Erythroblast (primary cell): Measurements from ENCODE around the gene AKR1A1.
"Not testable (repeated sequence)": the region's sequence is repeated elsewhere in the genome, so short reads cannot be mapped to it uniquely, and the experiment has no call there.

ENCODE experiments used
- DNase-seq, 2 experiments: peaks; one replicate each; lab custom pipeline; 2025; lab: John Stamatoyannopoulos, UW
- GATA1 ChIP-seq: IDR thresholded peaks from 2 replicates; pipeline ENCODE4 v1.6.1; 2011; ENCODE audit warnings: low read depth, mild to moderate bottlenecking, control low read depth, low read length, moderate library complexity
- POLR2A ChIP-seq: IDR thresholded peaks from 2 replicates; pipeline ENCODE4 v1.6.1; 2011; ENCODE audit warnings: mild to moderate bottlenecking, low read length

AKR1A1 gene

DNA sequence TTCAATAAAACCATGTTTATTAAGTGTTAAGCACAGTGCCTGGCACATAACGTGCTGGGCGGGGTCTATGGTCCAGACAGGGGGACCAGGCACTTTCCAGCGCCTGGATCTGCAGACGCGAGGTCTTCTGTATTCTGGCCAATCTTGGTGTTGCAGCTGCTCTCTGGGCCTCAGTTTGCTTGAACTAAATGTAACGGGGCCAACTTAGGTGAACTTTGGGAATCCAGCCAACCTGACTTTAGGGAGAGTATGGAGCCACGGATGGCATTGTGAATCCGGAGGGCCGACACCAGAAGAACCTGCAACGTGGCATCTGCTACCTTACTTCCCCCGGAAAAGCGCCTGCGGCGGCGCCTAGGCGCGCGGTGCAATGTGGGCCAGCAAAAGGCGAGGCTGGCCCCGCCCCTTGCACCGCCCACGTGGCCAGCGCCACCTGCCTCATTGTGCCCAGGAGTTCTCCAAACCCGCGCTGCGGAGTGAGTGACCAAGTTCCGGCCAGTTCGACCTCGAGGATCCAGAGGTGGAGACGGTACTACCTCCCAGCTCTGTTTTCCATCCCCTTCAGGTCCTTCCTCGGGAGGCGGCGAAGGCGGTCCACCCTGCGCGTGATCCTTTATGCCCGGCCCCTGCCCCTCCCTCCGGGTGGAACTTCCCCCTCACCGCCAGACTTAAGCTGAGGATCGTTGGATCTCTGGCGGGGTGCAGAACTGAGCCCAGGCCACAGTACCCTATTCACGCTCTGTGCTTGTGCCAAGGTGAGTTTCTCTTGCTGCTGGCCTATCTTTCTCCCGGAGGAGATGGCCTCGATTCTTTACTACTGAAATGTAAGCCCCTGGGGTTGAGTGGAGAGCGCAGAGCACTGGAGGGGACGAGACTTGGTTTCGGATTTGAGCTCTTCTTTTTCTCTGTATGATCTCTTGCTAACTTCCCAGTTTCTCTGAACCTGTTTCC, at the start of gene AKR1A1:
Gene AKR1A1 (plus strand): TSS at position 426 of the 951 bp plus-strand sequence. CDS start 10,969 bp downstream, outside the sequence.
- TF ChIP-seq POLR2A: peak; percentile 87
- no peak for TF ChIP-seq GATA1
- DNase-seq: peak; percentile 86 to 87

DNA sequence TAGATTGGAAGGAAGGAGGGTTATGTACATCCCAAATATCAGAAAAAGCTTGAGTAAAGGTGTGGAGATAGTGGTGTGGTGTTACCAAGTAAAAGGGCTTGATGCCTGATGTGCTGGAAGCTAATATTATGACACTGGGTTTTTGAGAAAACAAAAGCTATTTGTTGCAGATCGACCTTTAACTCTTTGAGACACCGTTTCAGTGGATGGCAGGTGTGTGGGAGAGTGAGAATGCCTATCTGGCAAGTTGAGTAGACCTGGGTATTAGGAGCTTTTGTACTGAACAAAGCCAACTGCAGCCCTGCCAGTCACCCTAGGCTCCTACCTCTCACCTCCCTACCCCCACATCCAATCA, 49.1 kb upstream of the AKR1A1 start:
- TF ChIP-seq POLR2A (no peak), GATA1 (no peak)
- DNase-seq: no peak

DNA sequence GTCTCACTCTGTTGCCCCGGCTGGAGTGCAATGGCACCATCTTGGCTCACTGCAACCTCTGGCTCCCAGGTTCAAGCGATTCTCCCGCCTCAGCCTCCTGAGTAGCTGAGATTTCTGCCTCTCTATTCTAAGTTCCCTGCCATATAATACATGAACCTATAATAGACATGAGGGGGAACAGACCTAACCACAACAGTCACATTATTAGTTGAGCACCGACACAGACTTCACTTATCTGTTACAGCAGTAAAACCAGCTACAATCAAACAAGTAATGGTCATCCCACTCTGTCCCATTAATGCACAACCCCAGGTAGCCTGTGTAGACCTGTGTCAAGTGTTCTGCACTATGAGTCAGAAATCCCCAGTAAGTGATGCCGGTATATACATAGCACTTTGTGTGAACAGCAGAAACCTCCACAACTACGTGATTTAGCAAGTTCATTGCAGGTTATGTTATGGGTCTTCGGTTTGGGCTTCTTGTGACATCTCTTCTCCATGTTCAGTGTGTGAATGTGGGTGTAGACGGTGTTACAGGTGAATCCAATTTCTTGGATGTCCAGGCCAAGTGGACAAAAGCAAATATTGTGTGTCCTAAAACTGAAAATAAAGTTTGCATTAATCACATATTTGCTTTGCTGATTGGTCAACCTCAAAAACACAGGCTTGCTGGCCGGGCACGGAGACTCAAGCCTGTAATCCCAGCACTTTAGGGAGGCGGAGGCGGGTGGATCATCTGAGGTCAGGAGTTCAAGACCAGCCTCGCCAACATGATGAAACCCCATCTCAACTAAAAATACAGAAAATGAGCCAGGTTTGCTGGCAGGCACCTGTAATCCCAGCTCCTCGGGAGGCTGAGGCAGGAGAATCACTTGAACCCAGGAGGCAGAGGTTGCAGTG, 46.9 kb upstream of the AKR1A1 start:
- TF ChIP-seq GATA1 (no peak), POLR2A (no peak)
- DNase-seq: no peak

DNA sequence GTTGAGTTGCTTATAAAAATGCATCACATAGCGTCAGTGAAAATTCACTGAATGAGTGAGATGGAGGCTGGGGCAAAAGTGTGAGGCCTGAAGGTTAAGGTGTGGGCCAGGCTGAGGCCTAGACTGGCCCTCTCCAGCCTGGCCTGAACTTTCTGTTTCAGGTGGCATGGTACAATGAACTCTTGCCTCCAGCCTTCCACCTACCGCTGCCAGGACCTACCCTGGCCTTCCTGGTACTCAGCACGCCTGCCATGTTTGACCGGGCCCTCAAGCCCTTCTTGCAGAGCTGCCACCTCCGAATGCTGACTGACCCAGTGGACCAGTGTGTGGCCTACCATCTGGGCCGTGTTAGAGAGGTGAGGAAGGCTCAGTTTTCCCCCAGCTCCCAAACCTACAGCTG, 43.4 kb upstream of the AKR1A1 start:
- no peak for TF ChIP-seq POLR2A
- no peak for TF ChIP-seq GATA1
- DNase-seq: no peak

DNA sequence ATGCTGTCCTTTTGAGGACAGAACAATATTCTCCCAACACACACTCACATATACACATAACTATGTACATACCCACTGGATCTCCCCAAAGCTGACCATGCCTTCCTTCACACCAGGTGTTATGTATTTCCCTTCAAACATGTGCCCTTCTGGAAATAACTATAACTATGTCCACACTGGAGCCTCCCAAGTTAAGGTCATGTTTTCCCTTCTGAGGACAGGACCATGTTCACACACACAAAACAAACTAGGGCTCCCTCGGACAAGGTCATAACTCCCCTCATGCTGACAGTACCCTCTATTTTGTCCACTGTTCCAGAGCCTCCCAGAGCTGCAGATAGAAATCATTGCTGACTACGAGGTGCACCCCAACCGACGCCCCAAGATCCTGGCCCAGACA, 42.7 kb upstream of the AKR1A1 start:
- no peak for DNase-seq
- TF ChIP-seq GATA1 (no peak), POLR2A (no peak)

DNA sequence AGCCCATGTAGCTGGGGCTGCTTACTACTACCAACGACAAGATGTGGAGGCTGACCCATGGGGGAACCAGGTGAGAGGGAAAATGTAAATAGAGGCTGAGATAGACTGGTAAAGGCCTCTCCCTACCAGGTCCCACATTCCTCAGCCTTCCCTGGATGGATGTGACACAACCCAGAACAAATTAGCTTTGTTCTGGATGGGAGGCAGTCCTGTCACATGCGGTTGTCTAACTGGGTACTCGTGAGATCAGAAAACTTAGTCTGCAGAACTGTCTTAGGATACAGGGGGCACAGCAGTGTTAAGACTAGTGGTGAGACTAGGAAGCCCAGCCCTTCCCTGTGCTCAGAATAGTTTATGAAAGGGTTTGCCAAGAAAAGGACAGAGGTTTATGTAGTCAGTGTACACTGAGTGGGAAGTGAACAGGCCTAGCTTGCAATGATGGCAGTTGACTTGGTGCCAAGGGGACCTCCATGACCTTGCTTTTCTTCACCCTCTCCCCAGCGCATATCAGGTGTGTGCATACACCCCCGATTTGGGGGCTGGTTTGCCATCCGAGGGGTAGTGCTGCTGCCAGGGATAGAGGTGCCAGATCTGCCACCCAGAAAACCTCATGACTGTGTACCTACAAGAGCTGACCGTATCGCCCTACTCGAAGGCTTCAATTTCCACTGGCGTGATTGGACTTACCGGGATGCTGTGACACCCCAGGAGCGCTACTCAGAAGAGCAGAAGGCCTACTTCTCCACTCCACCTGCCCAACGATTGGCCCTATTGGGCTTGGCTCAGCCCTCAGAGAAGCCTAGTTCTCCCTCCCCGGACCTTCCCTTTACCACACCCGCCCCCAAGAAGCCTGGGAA, 42.1 kb upstream of the AKR1A1 start:
- no peak for TF ChIP-seq POLR2A
- no peak for TF ChIP-seq GATA1
- DNase-seq: no peak

DNA sequence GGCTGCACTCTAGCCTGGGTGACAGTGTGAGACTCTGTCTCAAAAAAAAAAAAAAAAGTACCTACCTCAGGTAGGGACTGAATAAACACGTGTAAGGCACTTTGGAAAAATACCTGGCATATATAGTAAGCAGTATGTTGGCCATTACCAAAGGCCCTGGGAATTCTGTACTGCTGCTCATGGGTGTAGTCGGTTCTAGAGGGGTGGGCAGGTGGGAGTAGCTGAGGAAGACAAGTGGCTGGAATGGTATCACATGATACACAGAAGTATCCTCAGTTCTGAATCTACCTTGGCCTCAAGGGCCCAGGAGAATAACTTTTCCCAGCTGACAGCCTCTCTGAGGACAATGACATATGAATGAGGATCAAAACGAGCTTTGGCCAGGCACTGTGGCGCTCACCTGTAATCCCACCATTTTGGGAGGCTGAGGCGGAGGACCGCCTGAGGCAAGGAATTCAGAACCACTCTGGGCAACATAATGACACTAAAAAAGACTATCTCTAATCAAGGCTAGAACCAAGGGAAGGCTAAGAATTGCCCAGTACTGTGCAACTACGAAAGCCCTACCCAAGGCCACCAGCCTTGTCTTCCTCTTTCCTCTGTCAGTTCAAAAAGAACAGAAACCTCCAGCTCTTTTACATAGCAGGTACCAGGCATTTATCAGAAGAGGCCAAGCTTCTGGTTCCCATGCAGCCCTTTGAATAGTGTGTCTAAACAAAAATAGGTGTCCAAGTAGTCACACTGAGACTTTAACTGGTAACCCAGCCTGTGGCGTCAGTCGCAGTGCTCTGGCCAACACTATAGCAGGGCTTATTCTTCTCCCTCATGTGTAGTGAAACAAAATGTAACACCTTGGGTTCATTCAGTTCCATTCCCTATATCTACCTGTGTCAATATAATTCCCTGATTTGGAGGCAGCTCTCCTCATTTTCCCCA, 40.3 kb upstream of the AKR1A1 start:
- TF ChIP-seq POLR2A (no peak), GATA1 (no peak)
- no peak for DNase-seq

DNA sequence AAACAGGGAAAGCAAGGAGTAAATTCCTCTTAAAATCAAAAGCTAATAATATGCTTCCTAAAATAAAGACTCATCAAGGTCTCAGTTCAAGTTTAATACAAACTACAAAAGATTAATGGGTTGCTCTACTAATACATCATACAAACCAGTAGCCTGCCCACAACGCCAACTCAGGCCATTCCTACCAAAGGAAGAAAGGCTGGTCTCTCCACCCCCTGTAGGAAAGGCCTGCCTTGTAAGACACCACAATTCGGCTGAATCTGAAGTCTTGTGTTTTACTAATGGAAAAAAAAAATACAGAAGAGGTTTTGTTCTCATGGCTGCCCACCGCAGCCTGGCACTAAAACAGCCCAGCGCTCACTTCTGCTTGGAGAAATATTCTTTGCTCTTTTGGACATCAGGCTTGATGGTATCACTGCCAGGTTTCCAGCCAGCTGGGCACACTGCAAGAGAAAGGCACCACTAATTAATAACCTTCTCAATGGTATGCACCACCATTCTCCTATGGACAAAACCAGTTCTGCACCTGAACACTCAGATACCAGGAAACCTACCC, 39.6 kb upstream of the AKR1A1 start:
- no peak for DNase-seq
- no peak for TF ChIP-seq POLR2A

DNA sequence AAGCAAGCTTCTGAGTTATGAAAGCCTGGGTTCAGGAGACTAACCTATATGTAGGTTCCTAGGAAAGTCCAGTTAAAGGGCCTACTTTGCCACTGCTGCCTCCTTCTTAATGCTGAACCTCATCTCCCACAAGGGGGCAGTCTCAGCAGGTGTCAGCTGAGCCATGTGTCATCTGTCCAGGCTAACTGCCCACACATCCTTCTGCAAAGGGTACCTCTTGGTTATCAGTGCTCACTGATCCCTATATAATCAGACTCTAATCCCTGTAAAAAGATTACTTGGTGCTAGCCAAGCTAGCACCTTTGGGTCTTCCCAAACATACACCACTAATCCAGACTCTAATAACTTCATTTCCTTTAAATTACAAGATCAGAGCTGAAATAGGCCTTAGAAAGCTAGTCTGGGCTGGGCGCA, 38.0 kb upstream of the AKR1A1 start:
- DNase-seq: peak; percentile 77 to 85
- TF ChIP-seq GATA1 (no peak), POLR2A (no peak)

DNA sequence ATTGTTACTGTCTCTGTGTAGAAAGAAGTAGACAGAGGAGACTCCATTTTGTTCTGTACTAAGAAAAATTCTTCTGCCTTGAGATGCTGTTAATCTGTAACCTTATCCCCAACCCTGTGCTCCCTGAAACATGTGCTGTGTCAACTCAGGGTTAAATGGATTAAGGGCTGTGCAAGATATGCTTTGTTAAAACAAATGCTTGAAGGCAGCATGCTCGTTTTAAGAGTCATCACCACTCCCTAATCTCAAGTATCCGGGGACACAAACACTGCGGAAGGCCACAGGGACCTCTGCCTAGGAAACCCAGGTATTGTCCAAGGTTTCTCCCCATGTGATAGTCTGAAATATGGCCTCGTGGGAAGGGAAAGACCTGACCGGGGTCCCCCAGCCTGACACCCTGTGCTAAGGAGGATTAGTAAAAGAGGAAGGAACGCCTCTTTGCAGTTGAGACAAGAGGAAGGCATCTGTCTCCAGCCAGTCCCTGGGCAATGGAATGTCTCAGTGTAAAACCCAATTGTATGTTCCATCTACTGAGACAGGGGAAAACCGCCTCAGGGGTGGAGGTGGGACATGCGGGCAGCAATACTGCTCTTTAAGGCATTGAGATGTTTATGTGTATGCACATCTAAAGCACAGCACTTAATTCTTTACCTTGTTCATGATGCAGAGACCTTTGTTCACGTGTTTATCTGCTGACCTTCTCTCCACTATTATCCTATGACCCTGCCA, 36.9 kb upstream of the AKR1A1 start:
- DNase-seq: not testable (repeated sequence)

DNA sequence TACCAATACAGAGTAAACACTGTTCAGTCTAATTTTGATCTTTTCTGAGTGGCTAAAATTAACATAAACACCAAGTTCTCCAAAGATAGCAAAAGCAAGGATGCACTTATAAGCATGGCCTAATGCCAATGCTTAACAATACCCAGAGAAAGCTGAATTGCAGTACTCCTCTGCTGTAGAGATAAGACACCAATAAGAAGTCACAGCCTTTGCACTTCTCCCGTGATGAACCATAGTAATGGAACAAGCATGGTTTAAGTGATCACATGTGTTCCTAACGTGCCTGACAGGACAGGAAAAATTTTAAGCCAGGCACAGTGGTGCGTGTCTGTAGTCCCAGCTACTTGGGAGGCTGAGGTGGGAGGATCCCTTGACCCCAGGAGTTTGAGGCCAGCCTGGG, 34.6 kb upstream of the AKR1A1 start:
- no peak for TF ChIP-seq POLR2A
- TF ChIP-seq GATA1: no peak
- no peak for DNase-seq
